GM19351 (cell line): Measurements from ENCODE around the gene KIAA0586.
"Not testable (repeated sequence)": the region's sequence is repeated elsewhere in the genome, so short reads cannot be mapped to it uniquely, and the experiment has no call there.

ENCODE experiments used
- ATAC-seq: cut with Tn5 transposase; IDR thresholded peaks from one replicate; pipeline ENCODE4 v1.9.1; 2021; ENCODE audit warnings: mild to moderate bottlenecking, moderate library complexity; ENCODE audit not compliant: unreplicated experiment

The KIAA0586 gene

DNA sequence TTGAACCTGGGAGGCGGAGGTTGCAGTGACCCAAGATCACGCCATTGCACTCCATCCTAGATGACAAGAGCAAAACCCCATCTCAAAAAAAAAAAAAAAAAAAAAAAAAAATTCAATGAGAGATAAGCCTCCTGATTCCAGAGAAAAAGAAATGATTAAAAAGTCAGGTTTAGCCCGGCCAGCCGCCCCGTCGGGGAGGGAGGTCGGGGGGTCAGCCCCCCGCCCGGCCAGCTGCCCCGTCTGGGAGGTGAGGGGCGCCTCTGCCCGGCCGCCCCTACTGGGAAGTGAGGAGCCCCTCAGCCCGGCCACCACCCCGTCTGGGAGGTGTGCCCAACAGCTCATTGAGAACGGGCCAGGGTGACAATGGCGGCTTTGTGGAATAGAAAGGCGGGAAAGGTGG lies 160.8 kb downstream of the KIAA0586 start:
- ATAC-seq = not testable (repeated sequence)

GRCh38 chr14:58593977-58594376 lies 166.5 kb downstream of the KIAA0586 start:
- no peak for ATAC-seq

GRCh38 chr14:58597041-58597440 lies 169.5 kb downstream of the KIAA0586 start:
- no peak for ATAC-seq

DNA sequence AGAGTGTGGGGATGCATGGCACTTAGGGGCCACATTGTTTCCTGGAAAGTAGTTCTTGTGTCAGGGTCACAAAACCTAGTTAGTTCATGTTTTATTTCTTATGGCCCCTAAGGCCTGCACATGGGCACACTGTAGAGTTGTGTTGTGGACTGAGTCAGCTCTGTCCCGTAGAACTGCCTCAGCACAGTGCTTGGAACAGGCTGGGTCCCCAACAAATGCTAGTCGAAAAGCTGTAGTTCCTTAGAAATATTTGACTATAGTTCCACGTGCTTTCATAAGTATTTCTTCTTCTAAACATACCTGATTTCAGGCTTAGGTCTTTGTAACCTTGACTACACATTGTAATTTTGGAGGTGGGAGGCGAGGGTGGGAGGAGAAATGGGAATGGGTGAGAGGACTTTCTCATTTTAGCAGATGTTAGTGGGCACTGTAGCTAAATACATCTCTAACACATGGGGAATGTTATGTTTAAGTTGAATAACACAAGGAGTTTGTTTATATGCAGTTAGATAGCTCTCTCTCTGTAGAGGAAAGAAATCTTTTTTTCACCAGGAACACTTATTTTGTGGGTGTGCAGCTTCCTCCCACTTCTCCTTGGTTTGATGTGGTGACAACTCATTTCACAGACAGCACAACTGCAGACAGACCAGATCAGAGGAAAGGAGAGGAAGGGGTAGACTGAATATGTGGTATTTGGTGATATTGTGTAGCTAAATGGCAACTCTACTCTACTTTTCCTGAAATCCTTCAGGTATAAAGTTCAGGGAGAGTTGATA lies 170.7 kb downstream of the KIAA0586 start:
- no peak for ATAC-seq

DNA sequence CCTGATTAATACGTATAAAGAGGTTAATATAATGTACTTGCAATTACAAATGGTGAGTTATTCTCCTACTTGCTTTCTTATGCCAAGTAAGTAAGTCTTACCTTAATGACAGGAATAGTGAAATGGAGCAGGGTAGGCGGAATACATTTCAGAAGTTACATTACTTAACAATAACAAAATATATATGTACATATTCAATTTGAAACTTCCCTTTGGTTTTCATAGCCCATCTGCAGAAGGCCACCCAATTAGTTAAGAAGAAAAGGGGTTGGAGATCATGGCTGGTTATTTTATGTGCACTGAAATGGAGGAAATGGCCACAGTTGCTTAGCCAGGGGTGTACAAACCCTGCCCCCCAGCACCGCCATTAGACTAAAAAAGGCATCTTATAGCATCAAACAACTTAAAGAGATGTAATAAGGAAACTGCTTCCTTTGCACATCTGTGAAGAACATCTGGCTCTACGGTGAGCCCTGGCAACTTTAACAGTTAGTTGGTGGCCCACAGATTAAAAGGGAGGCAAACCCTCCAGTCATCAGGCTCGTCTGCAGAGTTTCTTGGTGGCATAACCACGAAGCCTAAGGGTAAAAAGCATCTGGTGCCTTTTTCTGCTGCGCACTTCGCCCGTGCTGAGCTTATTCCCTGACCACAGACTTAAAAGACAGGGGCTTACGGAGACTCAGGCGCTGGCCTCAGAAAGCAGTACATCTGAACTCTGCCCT lies 171.4 kb downstream of the KIAA0586 start:
- ATAC-seq = no peak

GRCh38 chr14:58599707-58600106 lies 172.2 kb downstream of the KIAA0586 start:
- no peak for ATAC-seq
